Measurements from ENCODE around the gene TIAM2.
A peak's percentile ranks its signal among the peaks of the same experiment; 100 is the strongest.
"Not testable (repeated sequence)": the region's sequence is repeated elsewhere in the genome, so short reads cannot be mapped to it uniquely, and the experiment has no call there.

Gene TIAM2

DNA sequence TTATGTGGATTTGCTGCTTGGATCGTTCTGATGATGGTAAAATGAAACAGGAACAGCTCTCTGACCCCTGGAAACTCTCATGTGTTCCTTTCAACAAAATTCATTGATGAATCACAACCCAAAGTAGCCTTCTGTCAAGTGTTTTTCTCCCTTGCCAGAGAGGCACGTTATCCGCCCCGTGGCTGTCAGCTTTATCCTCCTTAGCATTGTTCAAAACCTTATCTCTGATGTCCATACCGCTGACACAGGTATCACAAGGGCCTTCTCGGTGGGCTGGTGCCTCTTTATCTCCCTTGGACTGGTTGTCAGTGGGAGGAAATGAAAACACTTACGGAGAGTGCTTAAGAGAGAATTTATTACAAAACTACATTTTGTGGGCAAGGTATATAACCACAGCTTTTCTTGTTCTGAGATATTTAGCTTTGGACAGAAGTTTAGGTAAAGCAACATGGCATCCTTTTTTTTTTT is 84.9 kb downstream of the TIAM2 start:
- Mint-ChIP-seq H3K9me3 (no peaks in the 10 kb centered on the region), H3K36me3 (ENCODE audit: insufficient read depth) (no peaks in the 10 kb centered on the region), H3K4me3 (no peak overlapping the region), H3K27ac (ENCODE audit: low read depth) (no peak overlapping the region), H3K27me3 (no peaks in the 10 kb centered on the region), H3K4me1 (no peaks in the 10 kb centered on the region)
- ATAC-seq (replicated peaks; ENCODE audit: extremely low read depth, poor library complexity, severe bottlenecking) (no peak), DNase-seq (ENCODE audit: low spot score in 2 of 2) (no peak)

DNA sequence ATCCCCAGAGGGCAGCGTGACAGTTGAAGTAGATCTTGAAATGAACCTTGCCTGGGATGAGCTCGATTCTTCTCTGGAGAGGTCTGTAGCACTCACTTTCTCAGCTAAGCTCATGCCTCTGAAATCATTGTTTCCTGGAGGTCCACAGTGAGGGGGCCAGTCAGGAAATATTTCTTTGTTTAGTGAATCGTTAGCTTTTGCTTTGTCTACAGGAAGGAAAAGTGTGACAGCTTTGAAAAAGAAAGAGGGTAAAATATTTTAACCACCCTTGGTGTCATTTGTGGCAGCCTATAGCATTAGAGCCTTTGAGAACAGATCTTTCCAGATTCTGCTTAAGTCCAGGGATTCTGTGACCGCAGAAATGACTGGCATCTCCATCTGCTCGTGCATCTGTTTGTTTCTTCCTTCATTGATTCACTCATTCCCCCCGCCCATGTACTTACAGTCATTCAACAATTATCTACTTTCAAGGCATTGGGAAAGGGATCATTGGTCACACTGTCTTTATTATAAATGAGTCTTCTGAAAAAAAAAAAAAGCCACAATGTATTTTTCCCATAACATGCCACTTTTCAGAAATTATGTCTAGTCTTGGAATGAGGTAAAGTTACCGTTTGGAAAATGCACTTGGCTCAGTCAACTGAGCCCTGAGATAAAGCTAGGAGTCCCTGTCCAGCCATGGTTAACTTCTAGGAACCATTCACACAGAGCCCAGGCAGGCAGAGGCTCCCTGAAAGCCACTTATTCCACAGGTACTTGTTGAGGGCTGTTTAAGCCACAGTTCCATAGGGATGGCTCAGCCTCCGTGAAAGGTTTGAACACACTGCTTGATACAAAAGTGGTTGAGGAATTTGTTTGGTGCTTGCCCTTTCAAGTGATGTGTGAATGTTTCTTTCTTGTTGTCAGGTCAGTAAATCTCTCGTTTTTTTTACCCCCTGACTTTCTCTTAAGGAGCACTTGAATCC is 86.0 kb downstream of the TIAM2 start:
- ATAC-seq (replicated peaks; ENCODE audit: extremely low read depth, poor library complexity, severe bottlenecking) = no peak
- DNase-seq (ENCODE audit: low spot score in 2 of 2) = no peak
- Mint-ChIP-seq H3K4me3 (no peak overlapping the region), H3K36me3 (ENCODE audit: insufficient read depth) (no peaks in the 10 kb centered on the region), H3K9me3 (no peaks in the 10 kb centered on the region), H3K27ac (ENCODE audit: low read depth) (no peak overlapping the region), H3K27me3 (no peaks in the 10 kb centered on the region), H3K4me1 (no peaks in the 10 kb centered on the region)

DNA sequence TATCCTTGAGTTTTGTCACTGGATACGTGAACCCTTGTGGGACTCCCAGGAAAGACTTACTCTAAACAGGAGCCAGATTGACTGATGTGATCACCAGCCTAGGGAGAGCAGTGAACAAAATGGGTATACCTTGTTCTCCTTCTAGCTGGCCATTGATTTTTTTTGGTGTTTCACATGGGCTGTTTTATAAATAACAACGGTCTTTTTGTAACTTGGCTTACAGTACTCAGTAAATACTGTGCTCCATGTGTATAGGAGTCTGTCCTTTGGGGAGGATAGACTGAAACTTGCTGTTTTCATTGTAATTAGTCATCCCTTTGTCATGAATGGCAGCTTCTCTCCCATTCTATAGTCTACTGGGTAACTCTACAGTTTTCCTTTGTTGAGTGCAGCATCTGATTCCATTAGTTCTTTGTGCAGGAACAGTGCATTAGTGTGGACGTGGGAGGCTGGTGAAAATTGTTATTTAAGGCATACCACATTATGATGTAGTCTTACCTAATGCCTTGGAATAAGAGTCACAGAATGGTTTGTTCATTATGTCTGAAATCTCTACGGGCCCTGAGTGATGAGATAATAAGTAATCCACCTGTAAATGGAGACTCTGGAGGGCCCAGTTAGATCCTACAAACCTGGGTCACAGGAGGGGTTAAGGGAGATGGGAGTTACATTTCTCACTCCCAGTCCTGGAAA is 89.5 kb downstream of the TIAM2 start:
- H3K27ac Mint-ChIP-seq (ENCODE audit: low read depth) = no peak overlapping the region
- H3K9me3 Mint-ChIP-seq = no peaks in the 10 kb centered on the region
- ATAC-seq (replicated peaks; ENCODE audit: extremely low read depth, poor library complexity, severe bottlenecking) = no peak
- no peaks in the 10 kb centered on the region for H3K27me3 Mint-ChIP-seq
- no peak overlapping the region for H3K4me3 Mint-ChIP-seq
- no peak for DNase-seq (ENCODE audit: low spot score in 2 of 2)
- H3K4me1 Mint-ChIP-seq = no peaks in the 10 kb centered on the region
- no peaks in the 10 kb centered on the region for H3K36me3 Mint-ChIP-seq (ENCODE audit: insufficient read depth)

DNA sequence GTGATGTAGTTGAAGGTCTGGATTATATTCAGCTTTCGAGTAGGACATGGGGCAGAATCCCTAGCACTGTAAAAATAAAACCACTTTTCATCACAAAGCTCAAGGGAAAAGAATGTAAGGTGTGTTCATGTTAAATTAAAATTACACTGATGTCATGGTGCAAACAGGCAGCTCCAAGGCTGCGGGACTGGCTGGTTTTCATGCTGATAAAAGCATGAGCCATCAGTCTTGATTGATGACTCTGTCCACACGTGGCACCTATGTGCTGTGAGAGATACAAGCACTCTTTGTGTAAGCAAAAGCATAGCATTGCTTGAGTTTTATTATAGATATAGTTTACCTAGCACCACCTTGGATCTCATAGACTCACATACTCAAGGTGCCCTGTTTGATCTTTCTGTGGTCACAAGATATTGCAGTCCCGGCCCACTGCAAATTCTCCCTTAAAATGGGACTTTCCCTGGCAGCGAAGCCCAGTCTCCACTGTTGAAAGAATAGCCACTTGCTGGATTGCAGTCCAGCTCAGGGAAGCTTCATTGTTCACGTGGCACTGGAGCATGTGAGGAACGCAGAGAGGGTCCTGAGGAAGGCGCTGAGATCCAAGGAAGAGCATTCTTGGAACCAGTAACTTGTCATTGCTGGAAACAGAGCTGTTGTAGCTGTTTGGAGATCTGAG is 90.6 kb downstream of the TIAM2 start:
- ATAC-seq (replicated peaks; ENCODE audit: extremely low read depth, poor library complexity, severe bottlenecking) (no peak), DNase-seq (ENCODE audit: low spot score in 2 of 2) (no peak)
- no peaks in the 10 kb centered on the region for H3K36me3 Mint-ChIP-seq (ENCODE audit: insufficient read depth)
- no peak overlapping the region for H3K4me3 Mint-ChIP-seq
- H3K9me3 Mint-ChIP-seq = no peaks in the 10 kb centered on the region
- no peak overlapping the region for H3K27ac Mint-ChIP-seq (ENCODE audit: low read depth)
- H3K27me3 Mint-ChIP-seq = no peaks in the 10 kb centered on the region
- H3K4me1 Mint-ChIP-seq = no peaks in the 10 kb centered on the region

DNA sequence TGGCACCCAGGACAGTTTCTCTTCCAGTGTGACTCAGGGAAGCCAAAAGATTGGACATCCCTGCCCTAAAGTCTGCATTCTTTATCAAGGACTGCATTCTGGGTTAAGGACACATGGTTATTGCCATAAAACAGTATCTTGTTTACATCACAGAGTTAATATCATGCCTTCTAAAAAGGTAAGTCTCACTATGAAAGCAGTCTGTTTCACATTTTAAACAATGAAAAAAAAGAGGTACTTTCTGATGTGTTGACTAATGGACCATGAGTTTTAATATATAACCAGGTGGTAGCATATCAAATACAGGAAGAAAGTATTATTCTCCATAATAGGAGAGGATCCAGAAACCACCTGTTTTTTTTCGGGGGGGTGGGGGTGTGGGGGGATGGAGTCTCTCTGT is 93.7 kb downstream of the TIAM2 start:
- Mint-ChIP-seq H3K9me3 (no peaks in the 10 kb centered on the region), H3K4me1 (no peaks in the 10 kb centered on the region), H3K27me3 (no peaks in the 10 kb centered on the region), H3K27ac (ENCODE audit: low read depth) (no peak overlapping the region), H3K36me3 (ENCODE audit: insufficient read depth) (no peaks in the 10 kb centered on the region), H3K4me3 (no peak overlapping the region)
- no peak for DNase-seq (ENCODE audit: low spot score in 2 of 2)
- no peak for ATAC-seq (replicated peaks; ENCODE audit: extremely low read depth, poor library complexity, severe bottlenecking)

DNA sequence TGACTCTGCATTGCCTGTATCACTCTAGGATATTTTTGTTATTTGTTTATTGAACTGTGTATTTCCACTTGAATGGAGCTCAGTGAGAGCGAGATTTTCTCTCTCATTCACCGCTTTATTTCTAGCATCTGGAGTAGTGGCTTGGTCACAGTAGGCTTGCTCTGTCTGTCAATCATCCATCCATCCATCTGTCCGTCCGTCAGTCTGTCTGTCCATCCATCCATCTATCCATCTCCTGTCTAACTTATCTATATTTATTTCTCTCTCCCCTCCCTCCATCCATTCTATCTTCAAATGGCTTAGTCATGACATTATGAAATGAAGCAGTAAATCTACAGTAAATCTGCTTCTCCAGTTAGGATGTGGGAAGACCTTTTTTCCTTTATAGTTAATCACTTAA is 94.6 kb downstream of the TIAM2 start:
- Mint-ChIP-seq H3K4me3 (no peak overlapping the region), H3K27me3 (no peaks in the 10 kb centered on the region), H3K36me3 (ENCODE audit: insufficient read depth) (no peaks in the 10 kb centered on the region), H3K27ac (ENCODE audit: low read depth) (no peak overlapping the region), H3K9me3 (no peaks in the 10 kb centered on the region), H3K4me1 (no peaks in the 10 kb centered on the region)
- DNase-seq (ENCODE audit: low spot score in 2 of 2) (no peak), ATAC-seq (replicated peaks; ENCODE audit: extremely low read depth, poor library complexity, severe bottlenecking) (no peak)

DNA sequence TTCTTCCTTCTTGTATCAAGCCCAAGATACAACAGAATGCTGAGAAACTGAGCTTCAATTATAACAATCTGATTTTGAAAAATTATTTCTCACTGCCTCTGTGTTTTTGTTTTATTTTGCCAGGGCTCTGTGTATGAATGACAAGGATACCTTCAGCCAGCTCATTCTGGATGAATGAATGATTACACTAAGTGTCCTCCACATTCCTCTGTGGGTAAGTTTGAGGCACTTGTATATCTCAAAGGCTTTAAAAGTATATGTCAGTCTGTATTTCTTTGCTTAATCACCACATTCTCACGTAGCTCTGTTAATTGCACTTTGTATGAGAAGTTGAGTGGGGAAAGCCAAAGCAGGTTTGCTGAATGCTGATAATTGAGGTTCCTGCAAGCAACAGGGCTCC is 95.1 kb downstream of the TIAM2 start:
- no peaks in the 10 kb centered on the region for H3K36me3 Mint-ChIP-seq (ENCODE audit: insufficient read depth)
- no peaks in the 10 kb centered on the region for H3K4me1 Mint-ChIP-seq
- no peaks in the 10 kb centered on the region for H3K9me3 Mint-ChIP-seq
- no peaks in the 10 kb centered on the region for H3K27me3 Mint-ChIP-seq
- ATAC-seq (replicated peaks; ENCODE audit: extremely low read depth, poor library complexity, severe bottlenecking) = no peak
- H3K4me3 Mint-ChIP-seq = no peak overlapping the region
- no peak overlapping the region for H3K27ac Mint-ChIP-seq (ENCODE audit: low read depth)
- no peak for DNase-seq (ENCODE audit: low spot score in 2 of 2)

DNA sequence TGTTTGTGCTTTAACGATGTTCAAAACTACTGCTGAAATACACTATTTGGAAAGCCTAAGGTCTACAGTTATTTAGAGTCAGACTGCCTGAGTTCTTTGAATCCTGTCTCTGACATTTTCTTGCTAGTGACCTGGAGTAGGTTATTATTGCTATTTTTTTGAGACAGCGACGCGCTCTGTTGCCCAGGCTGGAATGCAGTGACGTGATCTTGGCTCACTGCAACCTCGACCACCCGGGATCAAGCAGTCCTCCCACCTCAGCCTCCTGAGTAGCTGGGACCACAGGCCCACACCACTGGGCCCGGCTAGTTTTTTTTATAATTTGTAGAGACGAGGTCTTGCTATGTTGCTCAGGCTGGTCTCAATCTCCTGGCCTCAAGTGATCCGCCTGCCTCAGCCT is 96.6 kb downstream of the TIAM2 start:
- Mint-ChIP-seq H3K9me3 (no peaks in the 10 kb centered on the region), H3K4me1 (no peaks in the 10 kb centered on the region), H3K36me3 (ENCODE audit: insufficient read depth) (no peaks in the 10 kb centered on the region), H3K4me3 (no peak overlapping the region), H3K27me3 (no peaks in the 10 kb centered on the region), H3K27ac (ENCODE audit: low read depth) (no peak overlapping the region)
- DNase-seq (ENCODE audit: low spot score in 2 of 2) (no peak), ATAC-seq (replicated peaks; ENCODE audit: extremely low read depth, poor library complexity, severe bottlenecking) (no peak)

DNA sequence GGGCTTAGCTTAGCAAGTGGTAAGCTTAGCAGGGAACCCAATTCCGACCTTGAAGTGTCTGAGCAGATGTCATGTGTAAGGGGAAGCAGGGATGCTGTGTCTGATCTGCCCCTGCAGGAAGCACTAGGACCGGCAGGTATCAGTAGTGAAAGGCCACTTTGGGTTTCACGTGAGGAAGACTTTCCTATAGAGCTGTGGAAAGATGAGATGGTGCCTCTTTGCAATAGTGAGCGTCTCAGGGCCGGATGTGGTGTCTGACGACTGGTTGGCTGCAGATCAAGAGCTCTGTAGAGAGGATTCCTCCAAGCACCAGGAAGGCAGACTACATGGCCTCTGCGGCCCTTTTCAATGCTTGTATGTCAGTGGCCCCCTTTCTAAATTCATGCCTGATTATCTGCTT is 98.3 kb downstream of the TIAM2 start:
- no peaks in the 10 kb centered on the region for H3K4me1 Mint-ChIP-seq

DNA sequence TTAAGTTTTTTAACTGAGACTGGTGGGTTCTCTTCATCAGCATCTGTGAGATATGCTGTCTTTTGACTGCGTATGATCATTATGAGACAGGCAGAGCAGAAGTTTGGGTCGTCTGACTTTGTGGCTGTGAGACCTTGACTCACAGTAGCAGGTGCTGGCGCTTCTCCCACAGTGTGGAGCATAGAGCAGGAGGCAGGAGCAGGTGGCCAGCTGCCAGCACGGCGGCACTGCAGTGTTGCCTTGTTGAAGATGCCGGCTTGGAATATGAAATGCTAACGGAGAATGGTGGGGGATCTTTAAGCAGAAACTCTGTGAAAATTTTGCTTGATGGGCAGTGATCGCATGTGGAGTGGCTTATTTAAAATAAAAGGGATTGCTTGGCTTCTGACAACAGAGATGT is 105.0 kb downstream of the TIAM2 start:
- ATAC-seq (replicated peaks; ENCODE audit: extremely low read depth, poor library complexity, severe bottlenecking) (no peak), DNase-seq (ENCODE audit: low spot score in 2 of 2) (no peak)
- Mint-ChIP-seq H3K9me3 (no peaks in the 10 kb centered on the region), H3K36me3 (ENCODE audit: insufficient read depth) (peaks cover 4% of the 10 kb centered on the region), H3K4me1 (no peaks in the 10 kb centered on the region), H3K4me3 (no peak overlapping the region), H3K27ac (ENCODE audit: low read depth) (no peak overlapping the region), H3K27me3 (no peaks in the 10 kb centered on the region)

More for the DNA sequence above, 98.3 kb downstream of the TIAM2 start:
- DNase-seq (ENCODE audit: low spot score in 2 of 2) (peak in 1 of 2 donors; percentile 34), ATAC-seq (replicated peaks; ENCODE audit: extremely low read depth, poor library complexity, severe bottlenecking) (peak; percentile 97)
- H3K4me3 Mint-ChIP-seq = no peak overlapping the region
- H3K27ac Mint-ChIP-seq (ENCODE audit: low read depth) = no peak overlapping the region
- no peaks in the 10 kb centered on the region for H3K9me3 Mint-ChIP-seq
- H3K27me3 Mint-ChIP-seq = no peaks in the 10 kb centered on the region
- peaks cover 2% of the 10 kb centered on the region for H3K36me3 Mint-ChIP-seq (ENCODE audit: insufficient read depth)

DNA sequence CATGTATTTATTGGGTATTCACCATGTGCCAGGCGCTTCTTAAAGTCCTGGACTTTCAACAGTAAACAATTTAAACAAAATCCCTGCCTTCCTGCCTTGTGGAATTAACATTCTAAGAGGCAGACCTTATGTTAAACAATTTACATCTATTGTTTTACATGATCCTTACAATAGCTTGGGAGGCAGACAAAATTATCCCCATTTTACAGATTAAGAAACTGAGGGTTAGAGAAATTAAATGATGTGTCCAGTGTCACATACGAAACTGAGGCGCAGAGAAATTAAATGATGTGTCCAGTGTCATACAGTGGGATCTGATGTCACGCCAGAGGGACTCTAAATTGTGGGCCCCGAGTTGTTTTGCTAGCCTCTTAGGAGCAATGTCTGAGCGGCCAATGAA is 105.5 kb downstream of the TIAM2 start:
- H3K36me3 Mint-ChIP-seq (ENCODE audit: insufficient read depth) = peaks cover 4% of the 10 kb centered on the region
- H3K27ac Mint-ChIP-seq (ENCODE audit: low read depth) = no peak overlapping the region
- ATAC-seq (replicated peaks; ENCODE audit: extremely low read depth, poor library complexity, severe bottlenecking) = no peak
- no peaks in the 10 kb centered on the region for H3K9me3 Mint-ChIP-seq
- DNase-seq (ENCODE audit: low spot score in 2 of 2) = no peak
- H3K4me1 Mint-ChIP-seq = no peaks in the 10 kb centered on the region
- no peaks in the 10 kb centered on the region for H3K27me3 Mint-ChIP-seq
- no peak overlapping the region for H3K4me3 Mint-ChIP-seq

DNA sequence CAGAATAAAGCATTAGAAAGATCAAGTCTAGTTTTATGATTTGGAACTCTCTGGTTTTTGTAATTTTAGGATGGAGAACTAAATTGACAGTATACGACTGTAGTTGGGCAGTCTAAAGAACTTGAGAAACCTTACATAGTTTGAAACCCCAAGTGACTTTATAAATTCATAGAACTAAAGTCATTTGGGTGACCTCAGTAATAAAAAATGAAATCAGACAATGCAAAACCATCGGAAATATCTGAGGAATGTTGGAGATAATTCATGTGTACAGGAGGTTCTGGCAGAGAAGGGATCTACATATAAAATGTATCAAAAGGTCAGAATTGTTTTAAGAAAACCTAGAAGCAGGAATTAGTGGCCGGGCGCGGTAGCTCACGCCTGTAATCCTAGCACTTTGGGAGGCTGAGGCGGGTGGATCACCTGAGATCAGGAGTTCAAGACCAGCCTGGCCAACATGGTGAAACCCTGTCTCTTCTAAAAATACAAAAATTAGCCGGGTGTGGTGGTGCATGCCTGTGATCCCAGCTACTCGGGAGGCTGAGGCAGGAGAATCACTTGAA is 108.0 kb downstream of the TIAM2 start:
- H3K27ac Mint-ChIP-seq (ENCODE audit: low read depth); H3K4me3 Mint-ChIP-seq; H3K36me3 Mint-ChIP-seq (ENCODE audit: insufficient read depth); H3K9me3 Mint-ChIP-seq; DNase-seq (ENCODE audit: low spot score in 2 of 2); ATAC-seq (replicated peaks; ENCODE audit: extremely low read depth, poor library complexity, severe bottlenecking); H3K4me1 Mint-ChIP-seq: not testable (repeated sequence)
- H3K27me3 Mint-ChIP-seq = peaks cover 17% of the 10 kb centered on the region
